HEK293 (cell line): ENCODE measurements around the gene MMP24.

ENCODE experiments used
- BCL11A ChIP-seq: fragments of 450-650 bp; formaldehyde crosslinking; IDR thresholded peaks from 2 replicates; pipeline ENCODE4 v1.5.1; 2016; ENCODE audit warnings: low read depth, missing biosample characterization, missing genetic modification characterization
- KLF8 ChIP-seq: fragments of 450-650 bp; formaldehyde crosslinking; IDR thresholded peaks from 2 replicates; pipeline ENCODE4 v1.5.1; 2016; ENCODE audit warnings: missing biosample characterization, missing genetic modification characterization
- SP3 ChIP-seq: fragments of 450-650 bp; formaldehyde crosslinking; IDR thresholded peaks from 2 replicates; pipeline ENCODE4 v1.5.1; 2016; ENCODE audit warnings: missing biosample characterization, missing genetic modification characterization
- SP7 ChIP-seq: fragments of 450-650 bp; formaldehyde crosslinking; IDR thresholded peaks from 2 replicates; pipeline ENCODE4 v1.5.1; 2016; ENCODE audit warnings: missing biosample characterization, missing genetic modification characterization
- ZEB2 ChIP-seq: fragments of 450-650 bp; formaldehyde crosslinking; IDR thresholded peaks from 2 replicates; pipeline ENCODE4 v1.5.1; 2016; ENCODE audit warnings: missing biosample characterization, missing genetic modification characterization
- ZNF140 ChIP-seq: fragments of 450-650 bp; formaldehyde crosslinking; IDR thresholded peaks from 2 replicates; pipeline ENCODE4 v1.5.1; 2016; ENCODE audit warnings: missing biosample characterization, missing genetic modification characterization
- ZNF169 ChIP-seq: fragments of 450-650 bp; formaldehyde crosslinking; IDR thresholded peaks from 2 replicates; pipeline ENCODE4 v1.5.1; 2016; ENCODE audit warnings: missing biosample characterization, missing genetic modification characterization
- ZNF211 ChIP-seq: fragments of 450-650 bp; formaldehyde crosslinking; IDR thresholded peaks from 2 replicates; pipeline ENCODE4 v1.5.1; 2016; ENCODE audit warnings: low read depth, missing biosample characterization, missing genetic modification characterization
- ZNF266 ChIP-seq: fragments of 450-650 bp; formaldehyde crosslinking; IDR thresholded peaks from 2 replicates; pipeline ENCODE4 v1.5.1; 2016; ENCODE audit warnings: missing biosample characterization, missing genetic modification characterization, low read depth
- ZNF518A ChIP-seq: fragments of 450-650 bp; formaldehyde crosslinking; conservative IDR thresholded peaks from 2 replicates; pipeline ENCODE4 v1.5.1; 2016; ENCODE audit warnings: low read depth, missing biosample characterization, missing genetic modification characterization
- TF ChIP-seq, protein P1 (sequence below): fragments of 450-650 bp; formaldehyde crosslinking; IDR thresholded peaks from 2 replicates; pipeline ENCODE4 v1.5.1; 2016; ENCODE audit warnings: missing biosample characterization, missing genetic modification characterization
- TF ChIP-seq, protein P2 (sequence below): fragments of 450-650 bp; formaldehyde crosslinking; IDR thresholded peaks from 2 replicates; pipeline ENCODE4 v1.5.1; 2017; ENCODE audit warnings: missing biosample characterization, missing genetic modification characterization
- TF ChIP-seq, protein P3 (sequence below): fragments of 450-650 bp; formaldehyde crosslinking; IDR thresholded peaks from 2 replicates; pipeline ENCODE4 v1.5.1; 2016; ENCODE audit warnings: missing biosample characterization, missing genetic modification characterization
- TF ChIP-seq, protein P4 (sequence below): fragments of 450-650 bp; formaldehyde crosslinking; IDR thresholded peaks from 2 replicates; pipeline ENCODE4 v1.5.1; 2016; ENCODE audit warnings: missing biosample characterization, missing genetic modification characterization, borderline replicate concordance
- TF ChIP-seq, protein P5 (sequence below): fragments of 450-650 bp; formaldehyde crosslinking; IDR thresholded peaks from 2 replicates; pipeline ENCODE4 v1.5.1; 2016; ENCODE audit warnings: missing biosample characterization, missing genetic modification characterization, borderline replicate concordance

The MMP24 gene

DNA sequence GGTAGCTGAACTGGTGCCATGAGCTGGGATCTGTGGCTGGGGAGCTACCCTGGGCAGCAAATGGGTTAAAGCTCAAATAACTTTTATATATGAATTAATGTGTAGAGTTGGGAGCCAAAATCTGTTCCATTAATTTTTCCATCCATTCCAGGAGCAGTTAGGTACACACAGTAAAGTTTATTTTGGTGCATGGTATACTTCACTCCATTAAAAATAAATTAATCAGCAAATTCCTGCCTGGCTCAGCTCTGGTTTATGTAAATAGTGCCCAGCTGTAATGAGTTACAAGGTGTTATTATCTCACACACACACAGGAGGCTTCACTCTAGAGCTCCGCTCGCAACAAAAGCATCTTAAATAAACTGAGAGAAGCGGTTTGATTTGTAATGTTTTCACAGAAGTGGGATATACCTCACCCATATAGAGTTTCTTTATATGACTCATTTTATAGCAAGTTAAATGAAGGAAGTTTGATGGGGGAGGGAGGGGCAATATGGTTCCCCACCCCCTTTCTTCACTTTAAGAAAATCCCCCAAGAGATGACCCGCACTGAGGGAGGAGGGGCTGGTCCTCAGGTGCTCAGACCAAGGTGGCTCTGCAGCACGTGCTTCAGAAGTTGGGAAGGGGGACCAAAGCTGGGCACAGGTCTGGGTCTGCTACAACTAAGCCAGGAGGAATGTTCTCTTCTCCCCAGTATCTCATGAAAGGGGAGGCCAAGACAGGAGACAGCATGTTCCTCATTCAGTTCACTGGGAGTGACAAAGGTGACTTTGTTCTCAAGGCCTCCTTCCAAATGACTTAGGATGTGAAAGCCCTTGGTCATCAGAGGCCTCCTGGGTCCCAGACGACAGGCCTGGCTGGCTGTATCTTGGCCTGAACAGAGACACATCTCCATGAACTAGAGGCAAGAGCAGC lies 76.2 kb downstream of the MMP24 start (continued):
- TF ChIP-seq, protein P1, sequence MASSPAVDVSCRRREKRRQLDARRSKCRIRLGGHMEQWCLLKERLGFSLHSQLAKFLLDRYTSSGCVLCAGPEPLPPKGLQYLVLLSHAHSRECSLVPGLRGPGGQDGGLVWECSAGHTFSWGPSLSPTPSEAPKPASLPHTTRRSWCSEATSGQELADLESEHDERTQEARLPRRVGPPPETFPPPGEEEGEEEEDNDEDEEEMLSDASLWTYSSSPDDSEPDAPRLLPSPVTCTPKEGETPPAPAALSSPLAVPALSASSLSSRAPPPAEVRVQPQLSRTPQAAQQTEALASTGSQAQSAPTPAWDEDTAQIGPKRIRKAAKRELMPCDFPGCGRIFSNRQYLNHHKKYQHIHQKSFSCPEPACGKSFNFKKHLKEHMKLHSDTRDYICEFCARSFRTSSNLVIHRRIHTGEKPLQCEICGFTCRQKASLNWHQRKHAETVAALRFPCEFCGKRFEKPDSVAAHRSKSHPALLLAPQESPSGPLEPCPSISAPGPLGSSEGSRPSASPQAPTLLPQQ (tag by site-specific recombination): no peak
- TF ChIP-seq, protein P2, sequence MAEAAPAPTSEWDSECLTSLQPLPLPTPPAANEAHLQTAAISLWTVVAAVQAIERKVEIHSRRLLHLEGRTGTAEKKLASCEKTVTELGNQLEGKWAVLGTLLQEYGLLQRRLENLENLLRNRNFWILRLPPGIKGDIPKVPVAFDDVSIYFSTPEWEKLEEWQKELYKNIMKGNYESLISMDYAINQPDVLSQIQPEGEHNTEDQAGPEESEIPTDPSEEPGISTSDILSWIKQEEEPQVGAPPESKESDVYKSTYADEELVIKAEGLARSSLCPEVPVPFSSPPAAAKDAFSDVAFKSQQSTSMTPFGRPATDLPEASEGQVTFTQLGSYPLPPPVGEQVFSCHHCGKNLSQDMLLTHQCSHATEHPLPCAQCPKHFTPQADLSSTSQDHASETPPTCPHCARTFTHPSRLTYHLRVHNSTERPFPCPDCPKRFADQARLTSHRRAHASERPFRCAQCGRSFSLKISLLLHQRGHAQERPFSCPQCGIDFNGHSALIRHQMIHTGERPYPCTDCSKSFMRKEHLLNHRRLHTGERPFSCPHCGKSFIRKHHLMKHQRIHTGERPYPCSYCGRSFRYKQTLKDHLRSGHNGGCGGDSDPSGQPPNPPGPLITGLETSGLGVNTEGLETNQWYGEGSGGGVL (tag by site-specific recombination): no peak
- TF ChIP-seq, protein P3, sequence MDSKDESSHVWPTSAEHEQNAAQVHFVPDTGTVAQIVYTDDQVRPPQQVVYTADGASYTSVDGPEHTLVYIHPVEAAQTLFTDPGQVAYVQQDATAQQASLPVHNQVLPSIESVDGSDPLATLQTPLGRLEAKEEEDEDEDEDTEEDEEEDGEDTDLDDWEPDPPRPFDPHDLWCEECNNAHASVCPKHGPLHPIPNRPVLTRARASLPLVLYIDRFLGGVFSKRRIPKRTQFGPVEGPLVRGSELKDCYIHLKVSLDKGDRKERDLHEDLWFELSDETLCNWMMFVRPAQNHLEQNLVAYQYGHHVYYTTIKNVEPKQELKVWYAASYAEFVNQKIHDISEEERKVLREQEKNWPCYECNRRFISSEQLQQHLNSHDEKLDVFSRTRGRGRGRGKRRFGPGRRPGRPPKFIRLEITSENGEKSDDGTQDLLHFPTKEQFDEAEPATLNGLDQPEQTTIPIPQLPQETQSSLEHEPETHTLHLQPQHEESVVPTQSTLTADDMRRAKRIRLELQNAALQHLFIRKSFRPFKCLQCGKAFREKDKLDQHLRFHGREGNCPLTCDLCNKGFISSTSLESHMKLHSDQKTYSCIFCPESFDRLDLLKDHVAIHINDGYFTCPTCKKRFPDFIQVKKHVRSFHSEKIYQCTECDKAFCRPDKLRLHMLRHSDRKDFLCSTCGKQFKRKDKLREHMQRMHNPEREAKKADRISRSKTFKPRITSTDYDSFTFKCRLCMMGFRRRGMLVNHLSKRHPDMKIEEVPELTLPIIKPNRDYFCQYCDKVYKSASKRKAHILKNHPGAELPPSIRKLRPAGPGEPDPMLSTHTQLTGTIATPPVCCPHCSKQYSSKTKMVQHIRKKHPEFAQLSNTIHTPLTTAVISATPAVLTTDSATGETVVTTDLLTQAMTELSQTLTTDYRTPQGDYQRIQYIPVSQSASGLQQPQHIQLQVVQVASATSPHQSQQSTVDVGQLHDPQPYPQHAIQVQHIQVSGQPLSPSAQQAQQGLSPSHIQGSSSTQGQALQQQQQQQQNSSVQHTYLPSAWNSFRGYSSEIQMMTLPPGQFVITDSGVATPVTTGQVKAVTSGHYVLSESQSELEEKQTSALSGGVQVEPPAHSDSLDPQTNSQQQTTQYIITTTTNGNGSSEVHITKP: no peak
- peak; percentile 23; the same call in 1 of the 2 replicates for TF ChIP-seq SP7 (tag by site-specific recombination)
- TF ChIP-seq KLF8 (tag by site-specific recombination): no peak
- TF ChIP-seq ZNF140: no peak
- TF ChIP-seq, protein P4, sequence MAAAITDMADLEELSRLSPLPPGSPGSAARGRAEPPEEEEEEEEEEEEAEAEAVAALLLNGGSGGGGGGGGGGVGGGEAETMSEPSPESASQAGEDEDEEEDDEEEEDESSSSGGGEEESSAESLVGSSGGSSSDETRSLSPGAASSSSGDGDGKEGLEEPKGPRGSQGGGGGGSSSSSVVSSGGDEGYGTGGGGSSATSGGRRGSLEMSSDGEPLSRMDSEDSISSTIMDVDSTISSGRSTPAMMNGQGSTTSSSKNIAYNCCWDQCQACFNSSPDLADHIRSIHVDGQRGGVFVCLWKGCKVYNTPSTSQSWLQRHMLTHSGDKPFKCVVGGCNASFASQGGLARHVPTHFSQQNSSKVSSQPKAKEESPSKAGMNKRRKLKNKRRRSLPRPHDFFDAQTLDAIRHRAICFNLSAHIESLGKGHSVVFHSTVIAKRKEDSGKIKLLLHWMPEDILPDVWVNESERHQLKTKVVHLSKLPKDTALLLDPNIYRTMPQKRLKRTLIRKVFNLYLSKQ (tag by site-specific recombination): no peak
- TF ChIP-seq, protein P5, sequence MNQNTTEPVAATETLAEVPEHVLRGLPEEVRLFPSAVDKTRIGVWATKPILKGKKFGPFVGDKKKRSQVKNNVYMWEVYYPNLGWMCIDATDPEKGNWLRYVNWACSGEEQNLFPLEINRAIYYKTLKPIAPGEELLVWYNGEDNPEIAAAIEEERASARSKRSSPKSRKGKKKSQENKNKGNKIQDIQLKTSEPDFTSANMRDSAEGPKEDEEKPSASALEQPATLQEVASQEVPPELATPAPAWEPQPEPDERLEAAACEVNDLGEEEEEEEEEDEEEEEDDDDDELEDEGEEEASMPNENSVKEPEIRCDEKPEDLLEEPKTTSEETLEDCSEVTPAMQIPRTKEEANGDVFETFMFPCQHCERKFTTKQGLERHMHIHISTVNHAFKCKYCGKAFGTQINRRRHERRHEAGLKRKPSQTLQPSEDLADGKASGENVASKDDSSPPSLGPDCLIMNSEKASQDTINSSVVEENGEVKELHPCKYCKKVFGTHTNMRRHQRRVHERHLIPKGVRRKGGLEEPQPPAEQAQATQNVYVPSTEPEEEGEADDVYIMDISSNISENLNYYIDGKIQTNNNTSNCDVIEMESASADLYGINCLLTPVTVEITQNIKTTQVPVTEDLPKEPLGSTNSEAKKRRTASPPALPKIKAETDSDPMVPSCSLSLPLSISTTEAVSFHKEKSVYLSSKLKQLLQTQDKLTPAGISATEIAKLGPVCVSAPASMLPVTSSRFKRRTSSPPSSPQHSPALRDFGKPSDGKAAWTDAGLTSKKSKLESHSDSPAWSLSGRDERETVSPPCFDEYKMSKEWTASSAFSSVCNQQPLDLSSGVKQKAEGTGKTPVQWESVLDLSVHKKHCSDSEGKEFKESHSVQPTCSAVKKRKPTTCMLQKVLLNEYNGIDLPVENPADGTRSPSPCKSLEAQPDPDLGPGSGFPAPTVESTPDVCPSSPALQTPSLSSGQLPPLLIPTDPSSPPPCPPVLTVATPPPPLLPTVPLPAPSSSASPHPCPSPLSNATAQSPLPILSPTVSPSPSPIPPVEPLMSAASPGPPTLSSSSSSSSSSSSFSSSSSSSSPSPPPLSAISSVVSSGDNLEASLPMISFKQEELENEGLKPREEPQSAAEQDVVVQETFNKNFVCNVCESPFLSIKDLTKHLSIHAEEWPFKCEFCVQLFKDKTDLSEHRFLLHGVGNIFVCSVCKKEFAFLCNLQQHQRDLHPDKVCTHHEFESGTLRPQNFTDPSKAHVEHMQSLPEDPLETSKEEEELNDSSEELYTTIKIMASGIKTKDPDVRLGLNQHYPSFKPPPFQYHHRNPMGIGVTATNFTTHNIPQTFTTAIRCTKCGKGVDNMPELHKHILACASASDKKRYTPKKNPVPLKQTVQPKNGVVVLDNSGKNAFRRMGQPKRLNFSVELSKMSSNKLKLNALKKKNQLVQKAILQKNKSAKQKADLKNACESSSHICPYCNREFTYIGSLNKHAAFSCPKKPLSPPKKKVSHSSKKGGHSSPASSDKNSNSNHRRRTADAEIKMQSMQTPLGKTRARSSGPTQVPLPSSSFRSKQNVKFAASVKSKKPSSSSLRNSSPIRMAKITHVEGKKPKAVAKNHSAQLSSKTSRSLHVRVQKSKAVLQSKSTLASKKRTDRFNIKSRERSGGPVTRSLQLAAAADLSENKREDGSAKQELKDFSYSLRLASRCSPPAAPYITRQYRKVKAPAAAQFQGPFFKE (tag by site-specific recombination): no peak
- TF ChIP-seq ZEB2 (tag by site-specific recombination): 0 out of 2 replicates have a peak, but pooled peaks have one; percentile 41
- no peak for TF ChIP-seq ZNF169
- no peak for TF ChIP-seq ZNF518A (tag by site-specific recombination)
- no peak for TF ChIP-seq ZNF266 (tag by site-specific recombination)
- TF ChIP-seq BCL11A (tag by site-specific recombination): 0 out of 2 replicates have a peak, but pooled peaks have one; percentile 25
- TF ChIP-seq ZNF211 (tag by site-specific recombination): no peak
- no peak for TF ChIP-seq SP3 (tag by site-specific recombination)
